T-helper 2 cell treated with Interferon-gamma antibody and Interleukin-4, amounts not matched to agents 5 μg/mL and 100 μg/mL, for 36 hours (primary cell): ENCODE results near the gene GOT1.

Experiments used
- DNase-seq: peaks from one replicate; pipeline ENCODE4 v3.0.0; 2021; ENCODE audit warnings: low spot score
- H3K27ac Mint-ChIP-seq: one replicate; pipeline ENCODE4 v1.8.0; 2021; ENCODE audit warnings: mild to moderate bottlenecking, mixed read lengths
- H3K27me3 Mint-ChIP-seq: one replicate; pipeline ENCODE4 v1.8.0; 2021; ENCODE audit warnings: low read depth, mixed read lengths
- H3K36me3 Mint-ChIP-seq: one replicate; pipeline ENCODE4 v1.8.0; 2021; ENCODE audit warnings: low read depth, mixed read lengths
- H3K4me1 Mint-ChIP-seq: one replicate; pipeline ENCODE4 v1.8.0; 2021; ENCODE audit warnings: low read depth, mixed read lengths
- H3K4me3 Mint-ChIP-seq: one replicate; pipeline ENCODE4 v1.8.0; 2022; ENCODE audit warnings: mild to moderate bottlenecking, moderate library complexity, mixed read lengths
- H3K9me3 Mint-ChIP-seq: one replicate; pipeline ENCODE4 v1.8.0; 2021; ENCODE audit warnings: mixed read lengths

GOT1 gene

DNA sequence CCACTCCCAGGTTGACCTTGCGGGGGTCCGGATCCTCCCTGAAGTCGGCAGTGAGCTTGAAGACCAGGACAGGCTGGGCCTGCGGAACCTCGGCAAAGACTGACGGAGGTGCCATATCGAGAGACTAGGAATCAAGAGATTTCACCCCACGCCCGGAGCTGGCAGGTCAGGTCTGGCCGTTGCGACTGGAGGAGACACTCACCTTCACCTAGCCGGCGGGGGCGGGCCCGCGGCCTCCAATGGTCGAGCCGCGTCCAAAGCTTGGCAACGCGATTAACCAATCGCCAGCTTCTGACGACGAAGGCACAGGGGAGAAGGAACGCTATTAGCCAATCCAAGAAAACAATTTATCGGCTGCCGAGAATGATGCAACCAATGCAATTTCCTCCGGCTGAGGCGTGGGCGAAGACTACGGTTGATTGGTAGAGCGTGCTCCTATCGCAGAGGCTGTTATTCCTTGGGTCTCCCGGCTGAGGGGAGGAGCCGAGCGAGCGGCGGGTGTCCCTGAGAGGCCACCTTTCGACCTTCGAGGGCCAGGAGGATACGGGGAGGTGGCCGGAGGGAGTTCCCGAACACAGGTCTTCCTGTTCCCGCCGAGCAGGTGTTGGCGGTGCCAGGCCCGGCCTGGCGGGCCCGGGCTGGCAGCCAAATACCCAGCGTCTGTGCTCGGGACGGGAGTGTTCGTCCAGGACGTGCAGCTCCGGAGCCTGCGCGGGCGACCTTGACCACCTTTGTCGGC is at the start of gene GOT1:
Gene GOT1 (minus strand): TSS at position 174 of the 739 bp plus-strand sequence. CDS start 59 bp downstream, at position 115.
- no peaks in the 10 kb centered on the region for H3K9me3 Mint-ChIP-seq
- H3K4me3 Mint-ChIP-seq: peak within 1 kb of the TSS; percentile 99
- peaks cover under 1% of the 10 kb centered on the region for H3K36me3 Mint-ChIP-seq
- peaks cover 26% of the 10 kb centered on the region for H3K4me1 Mint-ChIP-seq
- H3K27me3 Mint-ChIP-seq: no peaks in the 10 kb centered on the region
- peak; percentile 97 for DNase-seq
- H3K27ac Mint-ChIP-seq: peak within 1 kb of the TSS; percentile 93

GRCh38 chr10:99470327-99470726 is 39.9 kb upstream of the GOT1 start:
- Mint-ChIP-seq H3K27me3 (peaks cover 8% of the 10 kb centered on the region), H3K4me3 (no peak overlapping the region), H3K27ac (no peak overlapping the region), H3K36me3 (no peaks in the 10 kb centered on the region), H3K9me3 (no peaks in the 10 kb centered on the region), H3K4me1 (no peaks in the 10 kb centered on the region)
- no peak for DNase-seq

GRCh38 chr10:99467236-99467999 is 37.0 kb upstream of the GOT1 start:
- H3K27ac Mint-ChIP-seq: no peak overlapping the region
- H3K4me3 Mint-ChIP-seq: no peak overlapping the region
- peaks cover 6% of the 10 kb centered on the region for H3K27me3 Mint-ChIP-seq
- DNase-seq: no peak
- H3K9me3 Mint-ChIP-seq: no peaks in the 10 kb centered on the region
- H3K36me3 Mint-ChIP-seq: no peaks in the 10 kb centered on the region
- no peaks in the 10 kb centered on the region for H3K4me1 Mint-ChIP-seq

GRCh38 chr10:99466632-99467223 is 36.3 kb upstream of the GOT1 start:
- DNase-seq: no peak
- H3K27ac Mint-ChIP-seq: no peak overlapping the region
- H3K4me1 Mint-ChIP-seq: no peaks in the 10 kb centered on the region
- no peaks in the 10 kb centered on the region for H3K9me3 Mint-ChIP-seq
- H3K36me3 Mint-ChIP-seq: no peaks in the 10 kb centered on the region
- H3K27me3 Mint-ChIP-seq: peaks cover 6% of the 10 kb centered on the region
- H3K4me3 Mint-ChIP-seq: no peak overlapping the region

DNA sequence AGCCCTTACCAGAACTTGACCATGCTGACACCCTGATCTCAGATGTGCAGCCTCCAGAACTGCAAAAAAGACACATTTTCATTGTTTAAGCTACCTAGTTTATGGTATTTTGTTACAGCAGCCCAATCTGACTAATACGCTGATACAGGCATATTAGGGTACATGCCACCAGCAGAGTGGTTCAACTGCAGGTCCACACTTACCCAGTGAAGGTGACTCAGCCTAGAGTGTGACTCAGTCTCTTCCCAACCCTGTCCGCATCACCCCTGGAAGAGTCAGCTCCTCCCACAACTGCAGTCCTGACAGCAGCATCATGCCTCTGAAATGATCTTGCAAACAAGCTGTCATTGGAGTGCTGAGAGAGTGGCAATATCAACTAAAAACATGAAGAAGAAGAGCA is 30.8 kb upstream of the GOT1 start:
- H3K9me3 Mint-ChIP-seq: no peaks in the 10 kb centered on the region
- no peaks in the 10 kb centered on the region for H3K4me1 Mint-ChIP-seq
- H3K4me3 Mint-ChIP-seq: no peak overlapping the region
- no peak for DNase-seq
- H3K36me3 Mint-ChIP-seq: no peaks in the 10 kb centered on the region
- H3K27ac Mint-ChIP-seq: no peak overlapping the region
- peaks cover 22% of the 10 kb centered on the region for H3K27me3 Mint-ChIP-seq

DNA sequence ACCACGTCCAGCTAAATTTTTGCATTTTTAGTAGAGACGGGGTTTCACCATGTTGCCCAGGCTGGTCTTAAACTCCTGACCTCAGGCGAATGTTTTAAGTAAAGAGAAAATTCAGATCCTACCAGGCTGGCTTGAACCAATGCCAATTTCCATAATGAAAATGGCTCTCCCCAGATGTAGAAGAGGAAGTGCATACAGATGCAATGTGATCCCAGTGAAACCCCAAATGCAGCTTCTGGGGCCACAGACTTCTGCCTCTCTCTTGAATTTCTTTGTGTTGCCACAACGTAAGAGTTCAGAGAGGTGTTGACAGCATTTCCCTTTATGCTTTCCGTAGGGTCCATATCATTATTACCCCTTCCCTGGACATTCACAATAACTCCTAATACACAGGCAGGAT is 29.6 kb upstream of the GOT1 start:
- H3K27ac Mint-ChIP-seq: no peak overlapping the region
- no peaks in the 10 kb centered on the region for H3K4me1 Mint-ChIP-seq
- H3K27me3 Mint-ChIP-seq: peaks cover 23% of the 10 kb centered on the region
- no peaks in the 10 kb centered on the region for H3K9me3 Mint-ChIP-seq
- DNase-seq: no peak
- no peaks in the 10 kb centered on the region for H3K36me3 Mint-ChIP-seq
- no peak overlapping the region for H3K4me3 Mint-ChIP-seq

GRCh38 chr10:99459217-99459616 is 28.8 kb upstream of the GOT1 start:
- H3K9me3 Mint-ChIP-seq: no peaks in the 10 kb centered on the region
- peaks cover 24% of the 10 kb centered on the region for H3K27me3 Mint-ChIP-seq
- H3K4me1 Mint-ChIP-seq: no peaks in the 10 kb centered on the region

DNA sequence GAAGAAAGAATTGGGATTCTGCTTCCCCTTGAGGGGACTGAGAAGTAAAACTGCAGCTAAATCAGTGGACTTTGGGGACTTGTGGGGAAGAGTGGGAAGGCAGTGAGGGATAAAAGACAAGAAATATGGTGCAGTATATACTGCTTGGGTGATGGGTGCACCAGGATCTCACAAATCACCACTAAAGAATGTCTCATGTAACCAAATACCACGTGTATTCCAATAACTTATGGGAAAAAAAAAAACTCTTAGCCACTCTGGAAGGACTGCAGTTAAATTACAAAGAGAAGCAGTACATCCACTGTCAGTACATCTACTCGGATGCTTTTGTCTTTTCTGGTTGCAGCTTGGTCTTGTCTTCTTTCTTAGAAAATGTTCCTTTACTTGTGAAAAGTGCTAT is 27.4 kb upstream of the GOT1 start:
- Mint-ChIP-seq H3K27ac (no peak overlapping the region), H3K36me3 (no peaks in the 10 kb centered on the region), H3K9me3 (no peaks in the 10 kb centered on the region), H3K4me3 (no peak overlapping the region), H3K4me1 (no peaks in the 10 kb centered on the region), H3K27me3 (peaks cover 27% of the 10 kb centered on the region)
- DNase-seq: no peak

More at GRCh38 chr10:99459217-99459616, 28.8 kb upstream of the GOT1 start:
- Mint-ChIP-seq H3K27ac (no peak overlapping the region), H3K36me3 (no peaks in the 10 kb centered on the region), H3K4me3 (no peak overlapping the region)
- no peak for DNase-seq

DNA sequence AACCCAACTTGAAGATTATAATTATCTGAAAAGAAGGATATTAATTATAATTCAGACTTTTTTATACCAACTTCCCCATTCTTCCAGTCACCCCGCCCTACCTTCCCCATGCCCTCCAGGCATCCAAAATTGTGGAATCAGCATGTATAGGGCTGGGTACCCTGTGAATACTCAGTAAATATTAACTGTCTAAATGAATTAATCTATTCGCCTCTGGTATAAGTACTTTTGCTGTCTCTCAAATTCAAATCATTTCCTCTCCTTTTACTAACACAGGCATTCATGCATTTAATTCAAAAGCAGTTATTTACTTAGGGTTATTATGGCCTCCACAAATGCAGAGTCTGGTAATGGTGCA is 26.5 kb upstream of the GOT1 start:
- Mint-ChIP-seq H3K4me3 (no peak overlapping the region), H3K4me1 (no peaks in the 10 kb centered on the region), H3K36me3 (no peaks in the 10 kb centered on the region), H3K27me3 (peaks cover 30% of the 10 kb centered on the region), H3K27ac (no peak overlapping the region), H3K9me3 (no peaks in the 10 kb centered on the region)
- DNase-seq: no peak

DNA sequence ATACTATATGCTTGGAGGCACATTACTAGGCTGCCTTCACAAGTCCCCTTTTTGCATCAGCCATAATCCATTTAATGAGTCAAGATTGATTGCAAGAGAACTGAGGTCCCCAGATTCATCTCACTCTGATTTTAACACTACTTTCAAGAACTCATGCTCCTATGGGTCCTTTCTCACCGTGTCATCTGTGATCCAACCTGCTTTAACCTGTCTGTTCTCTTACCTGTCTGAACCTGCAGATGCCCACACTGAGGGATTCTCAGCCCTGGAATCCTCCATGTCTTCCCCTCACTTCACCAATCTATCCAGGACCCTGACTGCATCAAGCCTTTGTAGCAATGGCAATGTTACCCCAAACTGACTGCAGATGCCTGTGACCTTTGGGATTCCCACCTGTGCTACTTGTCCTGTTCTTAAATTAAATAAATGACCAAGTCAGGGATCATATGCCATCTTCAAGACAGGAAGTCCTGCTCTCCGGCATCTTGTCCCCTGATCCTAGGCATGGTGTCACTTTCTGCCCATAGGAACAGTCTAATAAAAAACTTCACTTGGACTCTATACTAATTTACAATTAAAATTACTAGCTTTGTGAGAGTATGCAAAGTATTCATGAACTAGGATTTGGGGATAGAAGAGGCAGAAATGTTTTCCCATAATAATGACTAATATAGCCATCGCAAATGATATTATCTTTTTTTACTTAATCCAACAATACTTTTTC is 25.9 kb upstream of the GOT1 start:
- Mint-ChIP-seq H3K9me3 (no peaks in the 10 kb centered on the region), H3K4me1 (no peaks in the 10 kb centered on the region), H3K27ac (no peak overlapping the region), H3K36me3 (no peaks in the 10 kb centered on the region), H3K27me3 (peaks cover 34% of the 10 kb centered on the region), H3K4me3 (no peak overlapping the region)
- DNase-seq: no peak

DNA sequence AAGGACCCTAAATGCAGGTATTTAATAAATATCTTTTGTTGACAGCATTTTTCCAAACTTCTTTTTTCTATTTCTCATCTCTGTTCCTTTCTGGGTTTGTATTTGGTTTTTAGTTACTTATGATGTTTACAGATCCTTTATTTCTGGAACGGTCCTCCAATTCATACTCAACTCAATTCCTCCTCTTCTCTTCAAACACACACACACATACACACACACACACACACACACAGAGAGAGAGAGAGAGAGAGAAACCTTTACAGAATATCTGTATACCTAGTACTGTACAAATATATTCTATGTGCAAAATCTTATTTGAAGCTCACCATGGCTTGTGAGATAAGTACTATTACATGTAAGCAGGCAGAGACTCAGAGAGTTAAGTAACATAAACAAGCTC is 21.6 kb upstream of the GOT1 start:
- no peaks in the 10 kb centered on the region for H3K4me1 Mint-ChIP-seq
- no peak overlapping the region for H3K4me3 Mint-ChIP-seq
- H3K27ac Mint-ChIP-seq: no peak overlapping the region
- no peaks in the 10 kb centered on the region for H3K36me3 Mint-ChIP-seq
- H3K27me3 Mint-ChIP-seq: peaks cover 40% of the 10 kb centered on the region
- no peaks in the 10 kb centered on the region for H3K9me3 Mint-ChIP-seq
- no peak for DNase-seq

DNA sequence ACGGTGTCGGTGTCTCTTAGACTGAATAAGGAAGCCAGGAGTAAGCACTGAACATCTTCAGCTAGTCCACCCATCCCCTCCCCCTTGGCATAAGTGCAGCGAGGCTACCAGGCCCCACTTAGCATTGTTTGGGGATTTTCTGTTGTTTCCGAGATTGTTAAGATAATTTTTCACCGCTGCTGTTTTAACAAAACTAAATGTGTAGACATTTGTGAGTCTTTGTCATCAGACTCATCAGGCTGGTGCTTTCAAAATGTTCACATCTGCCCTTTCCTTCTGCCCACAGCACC is 21.0 kb upstream of the GOT1 start:
- Mint-ChIP-seq H3K27me3 (peaks cover 38% of the 10 kb centered on the region), H3K36me3 (no peaks in the 10 kb centered on the region)
- no peak for DNase-seq

DNA sequence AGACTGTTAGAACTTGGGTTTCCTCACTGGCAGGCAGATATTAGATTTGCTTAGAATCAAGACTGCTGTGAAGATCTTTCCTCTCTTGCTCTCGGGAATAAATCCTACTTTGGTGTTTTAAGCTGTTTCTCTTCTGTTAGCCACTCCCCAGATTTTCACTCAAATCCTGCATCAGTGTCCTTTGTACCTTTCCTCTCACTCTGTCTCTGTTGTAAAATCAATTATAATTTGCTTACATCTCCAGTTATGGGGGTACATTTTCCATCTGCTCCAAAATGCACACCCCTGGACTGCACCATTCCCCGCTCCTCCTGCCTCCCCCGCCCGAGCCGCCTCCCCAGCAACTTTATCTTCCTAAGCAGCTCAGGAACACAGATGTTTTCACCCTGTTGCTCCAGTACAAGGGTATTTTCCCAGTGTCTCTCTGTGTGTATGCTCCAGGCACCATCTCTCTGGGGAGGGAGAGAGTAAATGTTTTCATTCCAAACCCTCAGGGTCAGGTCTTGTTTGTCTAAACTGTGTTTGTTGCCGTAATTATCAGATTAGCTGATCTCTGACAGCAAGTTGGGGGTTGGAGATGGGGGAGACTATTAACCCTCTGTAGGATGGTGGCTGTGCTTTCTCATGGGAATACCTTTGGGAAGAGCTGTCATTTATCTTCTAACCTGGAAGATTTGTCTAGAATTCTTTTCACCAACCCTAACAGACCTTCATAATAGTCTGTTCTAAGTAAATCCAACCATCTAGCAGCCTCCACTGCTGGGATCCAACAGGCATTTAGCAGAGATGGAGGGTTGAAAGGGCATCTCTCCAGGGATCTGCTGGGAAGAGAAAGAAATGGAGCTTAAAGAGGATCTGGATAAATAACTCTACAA is 20.4 kb upstream of the GOT1 start:
- no peaks in the 10 kb centered on the region for H3K36me3 Mint-ChIP-seq
- H3K27me3 Mint-ChIP-seq: peaks cover 35% of the 10 kb centered on the region
- no peaks in the 10 kb centered on the region for H3K4me1 Mint-ChIP-seq
- no peak overlapping the region for H3K27ac Mint-ChIP-seq
- no peaks in the 10 kb centered on the region for H3K9me3 Mint-ChIP-seq
- H3K4me3 Mint-ChIP-seq: no peak overlapping the region
- no peak for DNase-seq

More for the DNA sequence above, 21.0 kb upstream of the GOT1 start:
- Mint-ChIP-seq H3K4me3 (no peak overlapping the region), H3K27ac (no peak overlapping the region), H3K4me1 (no peaks in the 10 kb centered on the region), H3K9me3 (no peaks in the 10 kb centered on the region)
